Measurements from ENCODE around the gene SLC4A4.

GRCh38 chr4:71526637-71527406 is 188.0 kb downstream of the SLC4A4 start:
- TF ChIP-seq CTCF (IDR thresholded peaks at IDR 0.05; ENCODE audit: insufficient read depth, low read depth, low read length) = no peak
- no peak for TF ChIP-seq EZH2 (IDR thresholded peaks at IDR 0.05; ENCODE audit: insufficient read depth, low read length)
